Measurements from ENCODE around the gene CREBRF.
"Not testable (repeated sequence)": the region's sequence is repeated elsewhere in the genome, so short reads cannot be mapped to it uniquely, and the experiment has no call there.

The CREBRF gene

GRCh38 chr5:173028811-173029327 is 27.3 kb upstream of the CREBRF start:
- H3K4me1 ChIP-seq (ENCODE audit: low read length): peaks cover 36% of the 10 kb centered on the region
- H3K27me3 ChIP-seq (replicated peaks; ENCODE audit: insufficient read depth, low read length): no peaks in the 10 kb centered on the region
- no peaks in the 10 kb centered on the region for H3K9me2 ChIP-seq (replicated peaks; ENCODE audit: insufficient read depth, low read length)
- H3K4me2 ChIP-seq (ENCODE audit: low read depth, low read length): peak overlapping the region; percentile 51; the same call in 1 of the 2 replicates
- no peak overlapping the region for H2AFZ ChIP-seq (ENCODE audit: low read length)
- peak overlapping the region; percentile 24; the same call in 1 of the 2 replicates for H3K9ac ChIP-seq (ENCODE audit: low read length)
- H3K9me3 ChIP-seq (replicated peaks; ENCODE audit: insufficient read depth, low read length): no peaks in the 10 kb centered on the region
- peaks cover 31% of the 10 kb centered on the region for H3F3A ChIP-seq (ENCODE audit: insufficient read depth, low read length)
- no peaks in the 10 kb centered on the region; the same call in 1 of the 2 replicates for H3K36me3 ChIP-seq (replicated peaks; ENCODE audit: insufficient read depth, low read length)
- H3K27ac ChIP-seq (ENCODE audit: low read length): peak overlapping the region; percentile 62
- no peaks in the 10 kb centered on the region for H4K20me1 ChIP-seq (ENCODE audit: insufficient read depth, low read length)
- no peak overlapping the region for H3K4me3 ChIP-seq (ENCODE audit: low read length)
- no peak for TF ChIP-seq CTCF (IDR thresholded peaks at IDR 0.05; ENCODE audit: low read length)
- TF ChIP-seq EZH2phosphoT487 (IDR thresholded peaks at IDR 0.05; ENCODE audit: low read length): no peak
- TF ChIP-seq EZH2 (optimal IDR thresholded peaks at IDR 0.05; ENCODE audit: low read depth, low read length): no peak
- H3K79me2 ChIP-seq (ENCODE audit: low read length): peaks cover 89% of the 10 kb centered on the region
- DNase-seq: no peak

- H3K4me1 ChIP-seq (ENCODE audit: low read length): peaks cover 43% of the 10 kb centered on the region
- no peaks in the 10 kb centered on the region for H3K27me3 ChIP-seq (replicated peaks; ENCODE audit: insufficient read depth, low read length)
- H3K9me2 ChIP-seq (replicated peaks; ENCODE audit: insufficient read depth, low read length): no peaks in the 10 kb centered on the region
- H4K20me1 ChIP-seq (ENCODE audit: insufficient read depth, low read length): no peaks in the 10 kb centered on the region
- H3K36me3 ChIP-seq (replicated peaks; ENCODE audit: insufficient read depth, low read length): no peaks in the 10 kb centered on the region; the same call in 1 of the 2 replicates
- peak; percentile 31 for DNase-seq
- peak overlapping the region; percentile 51 for H3K4me2 ChIP-seq (ENCODE audit: low read depth, low read length)
- H3K79me2 ChIP-seq (ENCODE audit: low read length): peaks cover 90% of the 10 kb centered on the region
- H2AFZ ChIP-seq (ENCODE audit: low read length): no peak overlapping the region
- TF ChIP-seq EZH2phosphoT487 (IDR thresholded peaks at IDR 0.05; ENCODE audit: low read length): no peak
- no peak for TF ChIP-seq CTCF (IDR thresholded peaks at IDR 0.05; ENCODE audit: low read length)
- no peak for TF ChIP-seq EZH2 (optimal IDR thresholded peaks at IDR 0.05; ENCODE audit: low read depth, low read length)
- H3K9me3 ChIP-seq (replicated peaks; ENCODE audit: insufficient read depth, low read length): no peaks in the 10 kb centered on the region
- peak overlapping the region; percentile 62; the same call in 1 of the 2 replicates for H3K27ac ChIP-seq (ENCODE audit: low read length)
- peak overlapping the region; percentile 24; the same call in 1 of the 2 replicates for H3K9ac ChIP-seq (ENCODE audit: low read length)
- 0 out of 2 replicates have a peak overlapping the region, but pooled peaks have one; percentile 9 for H3K4me3 ChIP-seq (ENCODE audit: low read length)
- H3F3A ChIP-seq (ENCODE audit: insufficient read depth, low read length): peaks cover 37% of the 10 kb centered on the region
Measured at GRCh38 chr5:173029499-173029921, 26.6 kb upstream of the CREBRF start.

- not testable (repeated sequence) for H3K4me2 ChIP-seq (ENCODE audit: low read depth, low read length); H3K9ac ChIP-seq (ENCODE audit: low read length); H2AFZ ChIP-seq (ENCODE audit: low read length); H3K9me2 ChIP-seq (replicated peaks; ENCODE audit: insufficient read depth, low read length); H3K36me3 ChIP-seq (replicated peaks; ENCODE audit: insufficient read depth, low read length); H4K20me1 ChIP-seq (ENCODE audit: insufficient read depth, low read length); DNase-seq; H3K27ac ChIP-seq (ENCODE audit: low read length); H3K9me3 ChIP-seq (replicated peaks; ENCODE audit: insufficient read depth, low read length); H3K27me3 ChIP-seq (replicated peaks; ENCODE audit: insufficient read depth, low read length); H3K4me3 ChIP-seq (ENCODE audit: low read length)
- peaks cover 69% of the 10 kb centered on the region for H3K79me2 ChIP-seq (ENCODE audit: low read length)
- peaks cover 60% of the 10 kb centered on the region for H3F3A ChIP-seq (ENCODE audit: insufficient read depth, low read length)
- peaks cover 58% of the 10 kb centered on the region for H3K4me1 ChIP-seq (ENCODE audit: low read length)
Measured at GRCh38 chr5:173032096-173032495, 24.1 kb upstream of the CREBRF start.

GRCh38 chr5:173032730-173033129 is 23.4 kb upstream of the CREBRF start:
- Histone ChIP-seq H3K9me2 (replicated peaks; ENCODE audit: insufficient read depth, low read length) (no peaks in the 10 kb centered on the region), H3K27me3 (replicated peaks; ENCODE audit: insufficient read depth, low read length) (no peaks in the 10 kb centered on the region), H3K79me2 (ENCODE audit: low read length) (peaks cover 69% of the 10 kb centered on the region), H2AFZ (ENCODE audit: low read length) (no peak overlapping the region), H3K27ac (ENCODE audit: low read length) (peak overlapping the region; percentile 89; the same call in 1 of the 2 replicates), H3K4me3 (ENCODE audit: low read length) (no peak overlapping the region), H3K4me1 (ENCODE audit: low read length) (peaks cover 62% of the 10 kb centered on the region), H3K36me3 (replicated peaks; ENCODE audit: insufficient read depth, low read length) (no peaks in the 10 kb centered on the region), H3K4me2 (ENCODE audit: low read depth, low read length) (no peak overlapping the region), H4K20me1 (ENCODE audit: insufficient read depth, low read length) (no peaks in the 10 kb centered on the region), H3K9ac (ENCODE audit: low read length) (no peak overlapping the region), H3F3A (ENCODE audit: insufficient read depth, low read length) (peaks cover 63% of the 10 kb centered on the region), H3K9me3 (replicated peaks; ENCODE audit: insufficient read depth, low read length) (no peaks in the 10 kb centered on the region)
- TF ChIP-seq CTCF (IDR thresholded peaks at IDR 0.05; ENCODE audit: low read length) (no peak), EZH2phosphoT487 (IDR thresholded peaks at IDR 0.05; ENCODE audit: low read length) (no peak)
- DNase-seq: no peak

Data from MM.1S (cell line).